Measurements from ENCODE around the gene TUBB. TPM values are rescaled to one million over a fixed set of nuclear protein-coding genes. Genes with fewer than 3 reads are reported as not detected.

TUBB gene
- total and polyA plus RNA-seq, 9 of the 15 experiments (the other 6 are each of a cell fraction or from before 2014, with no cell fraction given): 971 to 2,870 (median 1,478) TPM

- TF ChIP-seq ZNF318 (IDR thresholded peaks at IDR 0.05; ENCODE audit: borderline replicate concordance in 1 of 2, low read depth in 1 of 2) (no peak), ZNF263 (CRISPR knock-in tag; IDR thresholded peaks at IDR 0.05; ENCODE audit: borderline replicate concordance) (no peak; the same call in 1 of the 2 replicates), ZNF395 (CRISPR knock-in tag; IDR thresholded peaks at IDR 0.05) (no peak), TAF9B (IDR thresholded peaks at IDR 0.05; ENCODE audit: partially characterized antibody) (no peak), PTBP1 (IDR thresholded peaks at IDR 0.05; ENCODE audit: low read depth, low read length) (0 out of 2 replicates have a peak, but pooled peaks have one; percentile 26), ZNF592 (IDR thresholded peaks at IDR 0.05) (no peak; the same call in 1 of the 2 replicates), ZBTB8A (IDR thresholded peaks at IDR 0.05; ENCODE audit: partially characterized antibody) (no peak), GTF2A2 (tag; IDR thresholded peaks at IDR 0.05) (no peak), IRF2 (CRISPR knock-in tag; IDR thresholded peaks at IDR 0.05) (no peak)
These were observed 1.3 kb downstream of the TUBB start (continued) for GRCh38 chr6:30721198-30722024.

Measured in K562 (cell line).